Fibroblast of lung (primary cell): Measurements from ENCODE around the gene ADPRH. TPM values are rescaled to one million over a fixed set of nuclear protein-coding genes. Genes with fewer than 3 reads are reported as not detected.

Source experiments
- DNase-seq, 2 donors: peaks; one replicate each; pipeline versions ENCODE4 v3.0.0 to v3.0.0-alpha.2; 2010; ENCODE audit warnings: low read depth in 2 of 2
- H2AFZ ChIP-seq: 2 replicates; pipeline ENCODE4 v1.5.1; 2012; ENCODE audit warnings: low read length, control low read depth, inconsistent platforms
- H3K27ac ChIP-seq: 2 replicates; pipeline ENCODE4 v1.5.1; 2011; ENCODE audit warnings: low read length, control low read depth; ENCODE audit not compliant: insufficient read depth
- H3K27me3 ChIP-seq: 2 replicates; pipeline ENCODE4 v1.5.1; 2011; ENCODE audit warnings: mild to moderate bottlenecking, low read length; ENCODE audit not compliant: control insufficient read depth, insufficient read depth
- H3K36me3 ChIP-seq: 2 replicates; pipeline ENCODE4 v1.5.1; 2011; ENCODE audit warnings: low read length; ENCODE audit not compliant: control insufficient read depth, insufficient read depth
- H3K4me1 ChIP-seq: 2 replicates; pipeline ENCODE4 v1.5.1; 2011; ENCODE audit warnings: low read length; ENCODE audit not compliant: control insufficient read depth, insufficient read depth; ENCODE audit errors: extremely low read depth
- H3K4me2 ChIP-seq: 2 replicates; pipeline ENCODE4 v1.5.1; 2011; ENCODE audit warnings: low read length, control low read depth; ENCODE audit not compliant: insufficient read depth; ENCODE audit errors: extremely low read depth
- H3K4me3 ChIP-seq, 4 experiments: fragments of 200-600 bp in 1 of 4; sonication (generic) in 1 of 4; replicated peaks in 1 of 4; 2 replicates each; pipeline ENCODE4 v1.5.1; 2011 to 2016; ENCODE audit warnings: low read length in 4 of 4, low read depth in 3 of 4, mild to moderate bottlenecking in 3 of 4, control low read depth in 2 of 4, inconsistent platforms in 1 of 4, mixed read lengths in 1 of 4; ENCODE audit not compliant: insufficient read depth in 1 of 4; ENCODE audit errors: control extremely low read depth in 1 of 4
- H3K79me2 ChIP-seq: 2 replicates; pipeline ENCODE4 v1.5.1; 2012; ENCODE audit warnings: mild to moderate bottlenecking, low read length, inconsistent platforms; ENCODE audit not compliant: control insufficient read depth, insufficient read depth
- H3K9ac ChIP-seq: 2 replicates; pipeline ENCODE4 v1.5.1; 2011; ENCODE audit warnings: mild to moderate bottlenecking, low read length, control low read depth; ENCODE audit not compliant: insufficient read depth
- H3K9me3 ChIP-seq: 2 replicates; pipeline ENCODE4 v1.5.1; 2012; ENCODE audit warnings: low read depth, low read length; ENCODE audit not compliant: control insufficient read depth, insufficient read depth
- H4K20me1 ChIP-seq: 2 replicates; pipeline ENCODE4 v1.5.1; 2011; ENCODE audit warnings: low read length; ENCODE audit not compliant: control insufficient read depth, insufficient read depth; ENCODE audit errors: extremely low read depth
- EZH2 ChIP-seq: IDR thresholded peaks from 2 replicates; pipeline ENCODE4 v1.5.1; 2012; ENCODE audit warnings: low read length, control low read depth, mild to moderate bottlenecking; ENCODE audit errors: missing control alignments
- polyA plus RNA-seq, 2 donors: library from polyadenylated mRNA; depleted of rRNA in 1 of 2; stranded (reverse) in 1 of 2; unstranded in 1 of 2; fragments of >200 nt; gene quantifications; 2 replicates each; pipeline ENCODE4 v1.2.1, GENCODE V29; 2011 to 2012; ENCODE audit warnings: missing spikeins in 1 of 2
- total RNA-seq: library from RNA; depleted of rRNA; stranded (reverse); fragments of >200 nt; gene quantifications from 2 replicates; pipeline ENCODE4 v1.2.1, GENCODE V29; 2014
- TF ChIP-seq, protein P1 (sequence below), 2 donors: IDR thresholded peaks in 1 of 2; conservative IDR thresholded peaks in 1 of 2; 1 replicate in 1 of 2; 2 replicates in 1 of 2; pipeline ENCODE4 v1.5.1; 2011 to 2012; ENCODE audit warnings: low read length in 2 of 2, control low read depth in 1 of 2, inconsistent platforms in 1 of 2, low read depth in 1 of 2, mild to moderate bottlenecking in 1 of 2

Gene ADPRH
- total and polyA plus RNA-seq, 2 donors (not counting 1 experiment from before 2014, with no cell fraction given) = 1.1 to 7.4 TPM

DNA sequence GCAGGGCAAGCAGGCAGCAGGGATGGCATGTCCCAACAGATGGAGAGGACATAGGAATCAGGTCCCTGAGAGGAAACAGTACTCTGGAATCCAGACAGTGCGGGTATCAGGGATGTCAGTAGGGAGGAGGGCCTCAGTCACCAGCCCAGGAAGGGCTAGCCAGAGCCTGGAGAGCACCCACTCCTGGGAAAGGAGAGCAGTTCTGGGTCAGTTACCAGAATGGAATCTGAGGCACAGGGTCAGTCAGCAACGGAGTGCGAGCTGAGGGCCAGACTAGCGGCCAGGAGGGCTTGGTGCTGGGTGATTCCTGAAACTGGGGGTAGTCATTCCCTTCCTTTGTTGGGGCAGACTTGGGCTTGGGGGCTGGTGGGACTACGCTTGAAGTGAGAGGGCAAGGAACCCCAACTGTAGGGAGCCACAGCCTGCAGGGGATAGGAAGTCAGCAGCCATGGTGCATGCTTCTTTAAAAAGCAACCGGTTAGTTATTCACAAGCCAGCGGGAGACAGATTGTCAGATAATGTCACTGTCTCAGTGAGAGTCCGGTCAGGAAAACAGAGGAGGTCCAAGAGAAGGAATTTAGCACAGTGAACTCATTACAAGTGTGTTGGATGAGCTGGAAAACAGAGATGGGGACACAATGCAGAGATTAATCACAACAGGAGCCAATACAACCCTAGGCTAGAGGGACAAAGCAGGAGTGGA, 46.3 kb downstream of the ADPRH start:
- TF ChIP-seq, protein P1, sequence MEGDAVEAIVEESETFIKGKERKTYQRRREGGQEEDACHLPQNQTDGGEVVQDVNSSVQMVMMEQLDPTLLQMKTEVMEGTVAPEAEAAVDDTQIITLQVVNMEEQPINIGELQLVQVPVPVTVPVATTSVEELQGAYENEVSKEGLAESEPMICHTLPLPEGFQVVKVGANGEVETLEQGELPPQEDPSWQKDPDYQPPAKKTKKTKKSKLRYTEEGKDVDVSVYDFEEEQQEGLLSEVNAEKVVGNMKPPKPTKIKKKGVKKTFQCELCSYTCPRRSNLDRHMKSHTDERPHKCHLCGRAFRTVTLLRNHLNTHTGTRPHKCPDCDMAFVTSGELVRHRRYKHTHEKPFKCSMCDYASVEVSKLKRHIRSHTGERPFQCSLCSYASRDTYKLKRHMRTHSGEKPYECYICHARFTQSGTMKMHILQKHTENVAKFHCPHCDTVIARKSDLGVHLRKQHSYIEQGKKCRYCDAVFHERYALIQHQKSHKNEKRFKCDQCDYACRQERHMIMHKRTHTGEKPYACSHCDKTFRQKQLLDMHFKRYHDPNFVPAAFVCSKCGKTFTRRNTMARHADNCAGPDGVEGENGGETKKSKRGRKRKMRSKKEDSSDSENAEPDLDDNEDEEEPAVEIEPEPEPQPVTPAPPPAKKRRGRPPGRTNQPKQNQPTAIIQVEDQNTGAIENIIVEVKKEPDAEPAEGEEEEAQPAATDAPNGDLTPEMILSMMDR (conservative IDR thresholded peaks at IDR 0.05 in 1 of 2, IDR thresholded peaks at IDR 0.05 in 1 of 2; ENCODE audit: low read depth in 1 of 2, low read length in 2 of 2) = no peak
- no peak for TF ChIP-seq EZH2
- Histone ChIP-seq H3K27me3 (peaks cover 4% of the 10 kb centered on the region), H3K9ac (no peak overlapping the region), H4K20me1 (no peaks in the 10 kb centered on the region), H3K79me2 (no peaks in the 10 kb centered on the region), H3K36me3 (no peaks in the 10 kb centered on the region), H3K4me1 (peaks cover under 1% of the 10 kb centered on the region), H3K4me2 (no peak overlapping the region), H3K4me3 (no peak overlapping the region), H2AFZ (no peak overlapping the region), H3K27ac (no peak overlapping the region), H3K9me3 (no peaks in the 10 kb centered on the region)
- no peak for DNase-seq

GRCh38 chr3:119626196-119626595, 46.9 kb downstream of the ADPRH start:
- H3K27ac ChIP-seq = no peak overlapping the region
- TF ChIP-seq, protein P1 (conservative IDR thresholded peaks at IDR 0.05 in 1 of 2, IDR thresholded peaks at IDR 0.05 in 1 of 2; ENCODE audit: low read depth in 1 of 2, low read length in 2 of 2) = no peak
- no peaks in the 10 kb centered on the region for H3K36me3 ChIP-seq
- no peak overlapping the region for H3K4me2 ChIP-seq
- no peaks in the 10 kb centered on the region for H3K79me2 ChIP-seq
- H3K4me3 ChIP-seq = no peak overlapping the region
- H4K20me1 ChIP-seq = no peaks in the 10 kb centered on the region
- DNase-seq = no peak
- H3K9me3 ChIP-seq = no peaks in the 10 kb centered on the region
- no peaks in the 10 kb centered on the region for H3K27me3 ChIP-seq
- no peak overlapping the region for H3K9ac ChIP-seq
- no peak overlapping the region for H2AFZ ChIP-seq
- peaks cover 3% of the 10 kb centered on the region for H3K4me1 ChIP-seq

DNA sequence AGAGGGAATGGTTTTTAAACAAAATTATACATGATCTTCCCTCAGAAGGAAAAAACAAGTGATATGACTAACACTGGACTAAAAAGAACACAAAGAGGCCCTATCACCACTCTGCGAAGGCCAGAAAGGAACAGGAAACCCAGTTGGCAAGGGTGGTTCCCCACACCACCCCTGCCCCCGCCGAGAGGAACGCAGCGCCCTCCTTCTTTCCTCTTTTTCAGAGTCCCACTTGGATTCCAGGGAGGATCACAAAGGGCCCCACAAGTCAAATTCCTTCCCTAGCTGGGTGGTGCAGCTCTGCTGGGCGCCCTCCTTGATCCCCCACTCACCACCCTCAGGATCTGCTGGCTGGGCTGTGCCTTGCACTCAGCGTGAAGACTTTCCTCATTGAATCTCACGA, 48.2 kb downstream of the ADPRH start:
- H3K4me3 ChIP-seq = no peak overlapping the region
- H3K79me2 ChIP-seq = no peaks in the 10 kb centered on the region
- no peaks in the 10 kb centered on the region for H3K9me3 ChIP-seq
- no peak overlapping the region for H3K9ac ChIP-seq
- H2AFZ ChIP-seq = no peak overlapping the region
- H3K36me3 ChIP-seq = no peaks in the 10 kb centered on the region
- no peak for DNase-seq
- H3K4me1 ChIP-seq = peaks cover 3% of the 10 kb centered on the region
- TF ChIP-seq, protein P1 (conservative IDR thresholded peaks at IDR 0.05 in 1 of 2, IDR thresholded peaks at IDR 0.05 in 1 of 2; ENCODE audit: low read depth in 1 of 2, low read length in 2 of 2) = no peak
- TF ChIP-seq EZH2 = no peak
- H3K27ac ChIP-seq = no peak overlapping the region
- no peaks in the 10 kb centered on the region for H3K27me3 ChIP-seq
- H4K20me1 ChIP-seq = no peaks in the 10 kb centered on the region
- no peak overlapping the region for H3K4me2 ChIP-seq
